OCI-LY3 (cell line): Measurements from ENCODE around the gene RHPN2.

Experiments
- CTCF ChIP-seq: fragments of 200-600, 300-600 bp; sonication (generic); IDR thresholded peaks from 2 replicates; pipeline ENCODE4 v1.5.1; 2014; ENCODE audit warnings: antibody characterized with exemption, low read length, low read depth
- EZH2phosphoT487 ChIP-seq: fragments of 200-600 bp; shearing (Covaris generic); IDR thresholded peaks from 2 replicates; pipeline ENCODE4 v1.6.1; 2018; ENCODE audit warnings: antibody characterized with exemption, mixed run types, low read depth

DNA sequence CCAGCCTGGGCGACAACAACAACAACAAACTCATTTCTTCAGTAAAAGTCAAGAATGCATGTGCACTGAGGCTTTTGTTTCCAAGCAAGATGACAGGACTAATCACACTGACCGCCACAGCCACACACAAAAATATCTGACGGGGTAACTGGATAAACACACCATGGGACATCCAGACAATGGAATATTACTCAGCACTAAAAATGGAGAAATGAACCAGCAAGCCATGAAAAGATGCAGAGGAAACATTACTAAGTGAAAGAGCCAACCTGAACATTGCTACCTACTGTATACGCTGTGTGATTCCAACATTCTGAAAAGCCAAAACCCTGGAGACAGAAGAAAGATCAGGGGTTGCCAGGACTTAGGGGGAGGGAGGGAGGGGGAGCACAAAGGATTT lies 56.0 kb downstream of the RHPN2 start:
- no peak for TF ChIP-seq CTCF
- no peak for TF ChIP-seq EZH2phosphoT487
